GM19043 (cell line): ENCODE data around the gene YTHDF2.
"Not testable (repeated sequence)": the region's sequence is repeated elsewhere in the genome, so short reads cannot be mapped to it uniquely, and the experiment has no call there.

Experiments used
- ATAC-seq: cut with Tn5 transposase; IDR thresholded peaks from one replicate; pipeline ENCODE4 v1.9.1; 2021; ENCODE audit warnings: low read depth; ENCODE audit not compliant: unreplicated experiment

The YTHDF2 gene

GRCh38 chr1:28758420-28758819, 21.7 kb downstream of the YTHDF2 start:
- ATAC-seq: no peak

GRCh38 chr1:28759257-28759656, 22.5 kb downstream of the YTHDF2 start:
- no peak for ATAC-seq

GRCh38 chr1:28761189-28761588, 24.4 kb downstream of the YTHDF2 start:
- no peak for ATAC-seq

- no peak for ATAC-seq
These were observed 29.9 kb downstream of the YTHDF2 start for GRCh38 chr1:28766532-28767183.

- no peak for ATAC-seq
These were observed 33.9 kb downstream of the YTHDF2 start for GRCh38 chr1:28770601-28771165.

GRCh38 chr1:28771921-28772320, 35.2 kb downstream of the YTHDF2 start:
- ATAC-seq: not testable (repeated sequence)

GRCh38 chr1:28773105-28773504, 36.4 kb downstream of the YTHDF2 start:
- no peak for ATAC-seq

- no peak for ATAC-seq
These were observed 38.6 kb downstream of the YTHDF2 start for GRCh38 chr1:28775121-28775942.

- no peak for ATAC-seq
These were observed 39.6 kb downstream of the YTHDF2 start for GRCh38 chr1:28776341-28776740.

GRCh38 chr1:28778021-28778420, 41.3 kb downstream of the YTHDF2 start:
- ATAC-seq: no peak

- ATAC-seq: no peak
These were observed 43.1 kb downstream of the YTHDF2 start for GRCh38 chr1:28779751-28780408.

- ATAC-seq: no peak
These were observed 44.6 kb downstream of the YTHDF2 start for GRCh38 chr1:28781305-28781704.

- ATAC-seq: no peak
These were observed 45.3 kb downstream of the YTHDF2 start for GRCh38 chr1:28782011-28782410.

GRCh38 chr1:28783363-28783762, 46.6 kb downstream of the YTHDF2 start:
- no peak for ATAC-seq

GRCh38 chr1:28789412-28789811, 52.7 kb downstream of the YTHDF2 start:
- ATAC-seq: no peak

- ATAC-seq: no peak
These were observed 53.1 kb downstream of the YTHDF2 start for GRCh38 chr1:28789816-28790215.

- no peak for ATAC-seq
These were observed 53.8 kb downstream of the YTHDF2 start for GRCh38 chr1:28790377-28791035.

- not testable (repeated sequence) for ATAC-seq
These were observed 55.2 kb downstream of the YTHDF2 start for GRCh38 chr1:28791929-28792328.

- no peak for ATAC-seq
These were observed 55.9 kb downstream of the YTHDF2 start for GRCh38 chr1:28792644-28793121.

- not testable (repeated sequence) for ATAC-seq
These were observed 57.8 kb downstream of the YTHDF2 start for GRCh38 chr1:28794582-28794981.
